Skeletal muscle tissue (tissue), 4 donors: Measurements from ENCODE around the gene SEMA3A. TPM values are rescaled to one million over a fixed set of nuclear protein-coding genes. Genes with fewer than 3 reads are reported as not detected.

ENCODE experiments used
- H3K27ac ChIP-seq: one replicate; pipeline ENCODE4 v1.7.0; 2013; ENCODE audit warnings: mild to moderate bottlenecking, low read depth, low read length, inconsistent platforms
- H3K27me3 ChIP-seq, 3 donors: one replicate each; pipeline ENCODE4 v1.7.0; 2013; ENCODE audit warnings: low read length in 3 of 3; ENCODE audit not compliant: control insufficient read depth in 3 of 3, insufficient read depth in 3 of 3
- H3K36me3 ChIP-seq, 3 donors: one replicate each; pipeline ENCODE4 v1.7.0; 2013; ENCODE audit warnings: low read length in 3 of 3; ENCODE audit not compliant: control insufficient read depth in 3 of 3, insufficient read depth in 3 of 3
- H3K4me1 ChIP-seq, 3 donors: one replicate each; pipeline ENCODE4 v1.7.0; 2013; ENCODE audit warnings: low read length in 3 of 3, mild to moderate bottlenecking in 3 of 3; ENCODE audit not compliant: control insufficient read depth in 3 of 3, insufficient read depth in 3 of 3
- H3K4me3 ChIP-seq, 3 donors: one replicate each; pipeline ENCODE4 v1.7.0; 2013; ENCODE audit warnings: low read length in 3 of 3
- H3K9ac ChIP-seq, 3 donors: one replicate each; pipeline ENCODE4 v1.7.0; 2013; ENCODE audit warnings: low read length in 3 of 3, mild to moderate bottlenecking in 3 of 3, moderate library complexity in 2 of 3, low read depth in 1 of 3
- H3K9me3 ChIP-seq, 3 donors: one replicate each; pipeline ENCODE4 v1.7.0; 2013; ENCODE audit warnings: low read length in 3 of 3; ENCODE audit not compliant: control insufficient read depth in 3 of 3
- total RNA-seq: library from RNA; depleted of rRNA; stranded (reverse); fragments of >200 nt; gene quantifications from one replicate; pipeline ENCODE4 v1.2.3, GENCODE V29; 2014
- donor health status: Osteomylitis.

The SEMA3A gene
- total RNA-seq, 1 donor from 2014 or later, result 24.5 TPM

GRCh38 chr7:83983606-83984005 is 211.0 kb downstream of the SEMA3A start:
- Histone ChIP-seq H3K36me3 (no peaks in the 10 kb centered on the region), H3K4me1 (no peaks in the 10 kb centered on the region), H3K27me3 (no peaks in the 10 kb centered on the region), H3K9ac (no peak overlapping the region), H3K9me3 (no peaks in the 10 kb centered on the region), H3K27ac (no peak overlapping the region), H3K4me3 (no peak overlapping the region)

DNA sequence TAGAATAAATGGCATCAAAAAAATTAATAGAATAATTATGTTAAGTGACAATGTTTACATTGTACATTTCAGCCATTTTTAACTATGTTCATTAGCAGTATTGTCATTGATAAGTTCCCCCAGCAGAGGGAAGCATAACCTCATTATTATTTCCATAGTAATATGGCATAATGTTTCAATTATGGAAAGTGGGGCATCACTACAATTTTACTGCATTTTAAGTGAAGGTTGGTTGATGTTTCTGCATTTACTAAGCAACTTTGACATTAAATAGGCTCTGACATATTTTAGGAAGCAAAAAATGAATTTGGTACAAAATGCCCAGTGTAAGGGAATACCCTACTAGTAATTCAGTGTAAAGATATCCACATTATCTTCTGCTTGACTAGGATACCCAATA is 218.3 kb downstream of the SEMA3A start:
- Histone ChIP-seq H3K4me1 (no peaks in the 10 kb centered on the region), H3K36me3 (no peaks in the 10 kb centered on the region), H3K9ac (no peak overlapping the region), H3K27ac (no peak overlapping the region), H3K9me3 (no peaks in the 10 kb centered on the region), H3K4me3 (no peak overlapping the region), H3K27me3 (no peaks in the 10 kb centered on the region)

DNA sequence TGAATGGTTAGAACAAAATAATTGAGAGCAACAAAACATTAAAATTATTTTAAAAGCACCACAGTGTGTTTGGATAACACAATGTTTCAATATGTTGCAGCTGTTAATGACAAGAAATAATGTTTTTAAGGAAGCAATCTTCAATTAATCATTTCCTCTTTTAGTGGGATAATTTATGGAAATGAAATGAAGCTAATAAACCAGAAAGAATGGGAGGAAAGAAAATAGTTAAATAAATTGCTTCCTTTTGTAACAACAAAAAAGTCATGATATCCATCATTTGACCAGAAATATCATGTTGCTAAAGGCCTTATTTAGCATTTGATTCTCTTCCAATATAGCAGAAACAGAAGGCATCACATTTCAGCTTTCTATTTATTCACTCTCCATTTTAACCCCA is 224.5 kb downstream of the SEMA3A start:
- no peaks in the 10 kb centered on the region for H3K36me3 ChIP-seq
- no peaks in the 10 kb centered on the region for H3K27me3 ChIP-seq
- no peaks in the 10 kb centered on the region for H3K4me1 ChIP-seq
- no peak overlapping the region for H3K4me3 ChIP-seq
- H3K9me3 ChIP-seq, result no peaks in the 10 kb centered on the region
- no peak overlapping the region for H3K27ac ChIP-seq
- no peak overlapping the region for H3K9ac ChIP-seq

- Histone ChIP-seq H3K27me3 (no peaks in the 10 kb centered on the region), H3K9ac (no peak overlapping the region)
Observed at GRCh38 chr7:83964318-83964717, 230.3 kb downstream of the SEMA3A start.

DNA sequence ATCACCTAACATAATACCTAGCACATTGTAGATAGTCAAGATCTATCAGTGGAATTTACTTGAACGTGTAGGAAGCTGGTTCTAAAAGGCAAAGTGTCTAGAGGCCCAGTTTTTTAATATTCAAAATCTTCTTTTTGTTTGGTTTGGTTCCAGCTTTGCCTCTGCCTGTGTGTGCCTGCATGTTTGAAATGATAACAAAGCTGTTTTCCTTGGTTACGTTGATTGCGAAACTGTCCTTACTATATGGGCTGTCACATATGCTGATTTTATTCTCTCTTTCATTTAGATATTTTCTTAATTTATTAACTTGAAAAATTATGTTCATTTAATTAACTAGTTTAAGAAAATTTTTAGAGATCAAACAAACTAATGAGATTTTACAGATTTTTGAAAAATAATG is 237.3 kb downstream of the SEMA3A start:
- no peaks in the 10 kb centered on the region for H3K9me3 ChIP-seq
- no peak overlapping the region for H3K27ac ChIP-seq
- H3K4me3 ChIP-seq, result no peak overlapping the region
- no peak overlapping the region for H3K9ac ChIP-seq
- no peaks in the 10 kb centered on the region for H3K4me1 ChIP-seq
- no peaks in the 10 kb centered on the region for H3K36me3 ChIP-seq
- no peaks in the 10 kb centered on the region for H3K27me3 ChIP-seq

More at GRCh38 chr7:83964318-83964717, 230.3 kb downstream of the SEMA3A start:
- H3K9me3 ChIP-seq, result no peaks in the 10 kb centered on the region
- no peak overlapping the region for H3K27ac ChIP-seq
- H3K36me3 ChIP-seq, result no peaks in the 10 kb centered on the region
- no peak overlapping the region for H3K4me3 ChIP-seq
- H3K4me1 ChIP-seq, result no peaks in the 10 kb centered on the region

- no peaks in the 10 kb centered on the region for H3K27me3 ChIP-seq
- H3K4me1 ChIP-seq, result no peaks in the 10 kb centered on the region
- no peak overlapping the region for H3K9ac ChIP-seq
- H3K9me3 ChIP-seq, result no peaks in the 10 kb centered on the region
- H3K36me3 ChIP-seq, result no peaks in the 10 kb centered on the region
- H3K27ac ChIP-seq, result no peak overlapping the region
- no peak overlapping the region for H3K4me3 ChIP-seq
Observed at GRCh38 chr7:83956104-83956503, 238.5 kb downstream of the SEMA3A start.

GRCh38 chr7:83952236-83952635 is 242.4 kb downstream of the SEMA3A start:
- Histone ChIP-seq H3K27ac (no peak overlapping the region), H3K9ac (no peak overlapping the region), H3K36me3 (no peaks in the 10 kb centered on the region), H3K4me3 (no peak overlapping the region), H3K27me3 (no peaks in the 10 kb centered on the region), H3K4me1 (no peaks in the 10 kb centered on the region), H3K9me3 (no peaks in the 10 kb centered on the region)

- Histone ChIP-seq H3K27ac (no peak overlapping the region), H3K4me1 (no peaks in the 10 kb centered on the region), H3K36me3 (no peaks in the 10 kb centered on the region), H3K9ac (no peak overlapping the region), H3K9me3 (no peaks in the 10 kb centered on the region), H3K4me3 (no peak overlapping the region), H3K27me3 (no peaks in the 10 kb centered on the region)
Observed at GRCh38 chr7:83947260-83947659, 247.3 kb downstream of the SEMA3A start.

DNA sequence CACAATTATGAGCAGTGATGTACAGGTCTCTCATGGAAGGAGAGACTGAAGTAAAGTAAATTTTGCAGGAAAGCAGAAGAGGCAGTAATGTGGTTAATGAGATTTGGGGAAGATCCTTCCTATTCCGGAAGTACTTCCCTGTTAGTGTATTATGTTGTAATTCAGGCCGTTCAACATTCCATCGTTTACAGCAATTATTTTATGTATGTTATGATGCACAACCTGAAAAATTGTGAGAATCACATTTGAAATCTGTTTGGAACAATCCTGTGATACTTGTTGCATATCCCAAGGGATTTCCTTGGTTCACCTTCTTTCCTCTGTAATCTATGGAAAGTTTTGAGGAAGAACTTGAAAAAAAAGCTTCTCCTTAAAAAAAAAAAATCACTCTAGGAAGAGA is 247.8 kb downstream of the SEMA3A start:
- H3K4me3 ChIP-seq, result no peak overlapping the region
- no peaks in the 10 kb centered on the region for H3K36me3 ChIP-seq
- no peaks in the 10 kb centered on the region for H3K9me3 ChIP-seq
- no peaks in the 10 kb centered on the region for H3K4me1 ChIP-seq
- H3K27ac ChIP-seq, result no peak overlapping the region
- H3K27me3 ChIP-seq, result no peaks in the 10 kb centered on the region
- no peak overlapping the region for H3K9ac ChIP-seq

- no peaks in the 10 kb centered on the region for H3K9me3 ChIP-seq
- H3K4me1 ChIP-seq, result no peaks in the 10 kb centered on the region
- no peaks in the 10 kb centered on the region for H3K36me3 ChIP-seq
- no peaks in the 10 kb centered on the region for H3K27me3 ChIP-seq
- no peak overlapping the region for H3K9ac ChIP-seq
- no peak overlapping the region for H3K27ac ChIP-seq
- H3K4me3 ChIP-seq, result no peak overlapping the region
Observed at GRCh38 chr7:83941300-83941699, 253.3 kb downstream of the SEMA3A start.

GRCh38 chr7:83937930-83938329 is 256.7 kb downstream of the SEMA3A start:
- Histone ChIP-seq H3K4me1 (no peaks in the 10 kb centered on the region), H3K9me3 (no peaks in the 10 kb centered on the region), H3K36me3 (no peaks in the 10 kb centered on the region), H3K27ac (no peak overlapping the region), H3K9ac (no peak overlapping the region), H3K27me3 (no peaks in the 10 kb centered on the region), H3K4me3 (no peak overlapping the region)
